Suprapubic skin (tissue), 4 donors: ENCODE data around the gene MAP4K5. TPM values are rescaled to one million over a fixed set of nuclear protein-coding genes. Genes with fewer than 3 reads are reported as not detected.

Experiments
- DNase-seq, 2 donors: peaks; one replicate each; pipeline ENCODE4 v3.0.0-alpha.2; 2019; ENCODE audit warnings: low spot score in 2 of 2
- H3K27ac ChIP-seq: fragments of 200-600 bp; sonication (generic); one replicate; pipeline ENCODE4 v1.5.1; 2019
- H3K27me3 ChIP-seq: fragments of 200-600 bp; sonication (generic); one replicate; pipeline ENCODE4 v1.5.1; 2019
- H3K36me3 ChIP-seq: fragments of 200-600 bp; sonication (generic); one replicate; pipeline ENCODE4 v1.5.1; 2019
- H3K4me1 ChIP-seq: fragments of 200-600 bp; sonication (generic); one replicate; pipeline ENCODE4 v1.5.1; 2019
- H3K4me3 ChIP-seq: fragments of 200-600 bp; sonication (generic); one replicate; pipeline ENCODE4 v1.5.1; 2019; ENCODE audit warnings: mild to moderate bottlenecking
- H3K9me3 ChIP-seq: fragments of 200-600 bp; sonication (generic); one replicate; pipeline ENCODE4 v1.5.1; 2019
- CTCF ChIP-seq, 2 donors: fragments of 200-600 bp in 1 of 2; fragments of 450-650 bp in 1 of 2; sonication (generic) in 1 of 2; IDR thresholded peaks; one replicate each; pipeline ENCODE4 v1.5.1; 2016 to 2019; ENCODE audit warnings: antibody characterized with exemption in 2 of 2, mild to moderate bottlenecking in 1 of 2, moderate library complexity in 1 of 2
- EP300 ChIP-seq: sonication (generic); formaldehyde crosslinking; IDR thresholded peaks from one replicate; pipeline ENCODE4 v1.6.1; 2017; ENCODE audit warnings: antibody characterized with exemption
- POLR2A ChIP-seq, 2 donors: fragments of 450-650 bp; IDR thresholded peaks; one replicate each; pipeline ENCODE4 v1.6.1; 2017; ENCODE audit warnings: antibody characterized with exemption in 2 of 2, mild to moderate bottlenecking in 2 of 2, moderate library complexity in 2 of 2
- POLR2AphosphoS5 ChIP-seq, 3 donors: sonication (generic); formaldehyde crosslinking; IDR thresholded peaks; one replicate each; pipeline ENCODE4 v1.6.1; 2017; ENCODE audit warnings: antibody characterized with exemption in 3 of 3
- WGBS: methylation state at CpG from one replicate; pipeline ENCODE4 v1.1.5; 2018; 5-methylcytosine and 5-hydroxymethylcytosine counted together
- total RNA-seq, 4 donors: library from RNA; depleted of rRNA; stranded (reverse); fragments of >200 nt; gene quantifications; one replicate each; pipeline ENCODE4 v1.1.0, GENCODE V29; 2016

The MAP4K5 gene
- total RNA-seq, 4 donors from 2014 or later, result 109 to 226 (median 125) TPM

GRCh38 chr14:50497351-50497750 lies 35.0 kb downstream of the MAP4K5 start:
- WGBS, result 30% methylated on average over 2 of the region's 2 CpGs

GRCh38 chr14:50489851-50490250 lies 42.5 kb downstream of the MAP4K5 start:
- Histone ChIP-seq H3K36me3 (peaks cover 9% of the 10 kb centered on the region), H3K4me1 (no peaks in the 10 kb centered on the region), H3K27me3 (no peaks in the 10 kb centered on the region), H3K9me3 (no peaks in the 10 kb centered on the region), H3K4me3 (no peak overlapping the region), H3K27ac (no peak overlapping the region)
- TF ChIP-seq CTCF (IDR thresholded peaks at IDR 0.05), result no peak
- no peak for TF ChIP-seq EP300
- TF ChIP-seq POLR2AphosphoS5 (IDR thresholded peaks at IDR 0.05), result no peak
- TF ChIP-seq POLR2A (IDR thresholded peaks at IDR 0.05), result no peak
- WGBS, result 86% methylated on average over 3 of the region's 3 CpGs
- no peak for DNase-seq

More at GRCh38 chr14:50497351-50497750, 35.0 kb downstream of the MAP4K5 start:
- Histone ChIP-seq H3K9me3 (no peaks in the 10 kb centered on the region), H3K27ac (no peak overlapping the region), H3K4me1 (no peaks in the 10 kb centered on the region), H3K36me3 (peaks cover 4% of the 10 kb centered on the region), H3K27me3 (no peaks in the 10 kb centered on the region), H3K4me3 (no peak overlapping the region)
- no peak for TF ChIP-seq CTCF (IDR thresholded peaks at IDR 0.05)
- no peak for TF ChIP-seq EP300
- TF ChIP-seq POLR2A (IDR thresholded peaks at IDR 0.05), result no peak
- TF ChIP-seq POLR2AphosphoS5 (IDR thresholded peaks at IDR 0.05), result no peak
- DNase-seq, result no peak

GRCh38 chr14:50488521-50488920 lies 43.8 kb downstream of the MAP4K5 start:
- H3K9me3 ChIP-seq, result no peaks in the 10 kb centered on the region
- no peak for DNase-seq
- H3K4me3 ChIP-seq, result no peak overlapping the region
- H3K27me3 ChIP-seq, result no peaks in the 10 kb centered on the region
- TF ChIP-seq POLR2A (IDR thresholded peaks at IDR 0.05), result no peak
- no peak for TF ChIP-seq CTCF (IDR thresholded peaks at IDR 0.05)
- no peak for TF ChIP-seq POLR2AphosphoS5 (IDR thresholded peaks at IDR 0.05)
- no peak for TF ChIP-seq EP300
- peaks cover 6% of the 10 kb centered on the region for H3K36me3 ChIP-seq
- 95% methylated on average over 1 of the region's 1 CpG for WGBS
- H3K4me1 ChIP-seq, result no peaks in the 10 kb centered on the region
- no peak overlapping the region for H3K27ac ChIP-seq

- Histone ChIP-seq H3K27ac (no peak overlapping the region), H3K27me3 (no peaks in the 10 kb centered on the region), H3K4me3 (no peak overlapping the region), H3K9me3 (no peaks in the 10 kb centered on the region), H3K4me1 (no peaks in the 10 kb centered on the region), H3K36me3 (peaks cover 33% of the 10 kb centered on the region)
- no peak for DNase-seq
- 95% methylated on average over 2 of the region's 2 CpGs for WGBS
- TF ChIP-seq POLR2AphosphoS5 (IDR thresholded peaks at IDR 0.05) (no peak), CTCF (IDR thresholded peaks at IDR 0.05) (no peak)
Measured at GRCh38 chr14:50479041-50479440, 53.3 kb downstream of the MAP4K5 start.

- DNase-seq, result no peak
- Histone ChIP-seq H3K4me3 (no peak overlapping the region), H3K36me3 (peaks cover 46% of the 10 kb centered on the region), H3K27me3 (no peaks in the 10 kb centered on the region), H3K9me3 (no peaks in the 10 kb centered on the region), H3K27ac (no peak overlapping the region), H3K4me1 (no peaks in the 10 kb centered on the region)
- TF ChIP-seq POLR2A (IDR thresholded peaks at IDR 0.05) (no peak), CTCF (IDR thresholded peaks at IDR 0.05) (no peak), EP300 (no peak), POLR2AphosphoS5 (IDR thresholded peaks at IDR 0.05) (no peak)
- WGBS, result 97% methylated on average over 2 of the region's 2 CpGs
Measured at GRCh38 chr14:50477760-50478159, 54.6 kb downstream of the MAP4K5 start.
